WTC11 (cell line): Measurements from ENCODE around the gene DUSP11. TPM values are rescaled to one million over a fixed set of nuclear protein-coding genes. Genes with fewer than 3 reads are reported as not detected.

Source experiments
- ATAC-seq: fragments of 200-7000 bp; cut with Tn5 transposase; 2 replicates; pipeline ENCODE4 v1.10.0; 2021; ENCODE audit warnings: mild to moderate bottlenecking, moderate library complexity
- CTCF ChIA-PET: fragments of 300-600 bp; sonication (Branson Sonifier 250); formaldehyde crosslinking; loops from one replicate; lab custom pipeline; 2021; ENCODE audit warnings: antibody characterized with exemption; lab: Charles Lee
- POLR2A ChIA-PET: fragments of 350-600 bp; sonication (Branson Sonifier 250); formaldehyde crosslinking; loops from one replicate; lab custom pipeline; 2021; ENCODE audit warnings: antibody characterized with exemption; lab: Charles Lee
- DNase-seq: peaks from one replicate; pipeline ENCODE4 v3.0.0; 2021; ENCODE audit warnings: low spot score
- H3K27ac Mint-ChIP-seq: 2 replicates; pipeline ENCODE4 v1.8.0; 2021; ENCODE audit warnings: mixed read lengths
- H3K27me3 Mint-ChIP-seq: 2 replicates; pipeline ENCODE4 v1.8.0; 2021; ENCODE audit warnings: low read depth, mild to moderate bottlenecking, moderate library complexity, mixed read lengths
- H3K36me3 Mint-ChIP-seq: 2 replicates; pipeline ENCODE4 v1.8.0; 2021; ENCODE audit warnings: mixed read lengths
- H3K4me1 Mint-ChIP-seq: 2 replicates; pipeline ENCODE4 v1.8.0; 2022; ENCODE audit warnings: mixed read lengths
- H3K4me3 Mint-ChIP-seq: 2 replicates; pipeline ENCODE4 v1.8.0; 2021; ENCODE audit warnings: mild to moderate bottlenecking, moderate library complexity, mixed read lengths
- H3K9me3 Mint-ChIP-seq: 2 replicates; pipeline ENCODE4 v1.8.0; 2021; ENCODE audit warnings: mixed read lengths
- E2F4 ChIP-seq: sonication (generic); formaldehyde crosslinking; IDR thresholded peaks from 2 replicates; pipeline ENCODE4 v1.8.1; 2022; ENCODE audit warnings: low read depth, mild to moderate bottlenecking, moderate library complexity, missing genetic modification reagents, borderline replicate concordance
- ETV6 ChIP-seq: sonication (generic); formaldehyde crosslinking; IDR thresholded peaks from 2 replicates; pipeline ENCODE4 v1.8.1; 2022; ENCODE audit warnings: mild to moderate bottlenecking, missing genetic modification reagents
- FOXK1 ChIP-seq: sonication (generic); formaldehyde crosslinking; IDR thresholded peaks from 2 replicates; pipeline ENCODE4 v1.8.0; 2022; ENCODE audit warnings: mild to moderate bottlenecking, moderate library complexity, missing genetic modification reagents
- OVOL2 ChIP-seq: fragments of 250-450 bp; sonication (Bioruptor Pico); IDR thresholded peaks from 2 replicates; pipeline ENCODE4 v1.9.0; 2021; ENCODE audit warnings: mild to moderate bottlenecking, borderline replicate concordance
- STAT6 ChIP-seq: sonication (generic); formaldehyde crosslinking; conservative IDR thresholded peaks from 2 replicates; pipeline ENCODE4 v1.8.1; 2023; ENCODE audit warnings: mild to moderate bottlenecking, low read depth, missing genetic modification reagents, moderate library complexity
- ZBTB21 ChIP-seq: sonication (generic); formaldehyde crosslinking; IDR thresholded peaks from 2 replicates; pipeline ENCODE4 v1.8.1; 2023; ENCODE audit warnings: mild to moderate bottlenecking, missing genetic modification reagents, borderline replicate concordance
- ZNF121 ChIP-seq: sonication (generic); formaldehyde crosslinking; IDR thresholded peaks from 2 replicates; pipeline ENCODE4 v1.8.0; 2023; ENCODE audit warnings: missing genetic modification reagents
- ZNF219 ChIP-seq: sonication (generic); formaldehyde crosslinking; IDR thresholded peaks from 2 replicates; pipeline ENCODE4 v1.8.0; 2023; ENCODE audit warnings: missing genetic modification reagents, mild to moderate bottlenecking, borderline replicate concordance
- ZNF263 ChIP-seq: sonication (generic); formaldehyde crosslinking; IDR thresholded peaks from 2 replicates; pipeline ENCODE4 v1.8.1; 2022; ENCODE audit warnings: low read depth, mild to moderate bottlenecking, moderate library complexity, missing genetic modification reagents
- total RNA-seq: library from RNA; stranded (reverse); gene quantifications from 3 replicates; pipeline ENCODE4 v1.2.3, GENCODE V29; 2021
- TF ChIP-seq, protein P1 (sequence below): sonication (generic); formaldehyde crosslinking; IDR thresholded peaks from 2 replicates; pipeline ENCODE4 v1.8.1; 2022; ENCODE audit warnings: missing genetic modification reagents, borderline replicate concordance
- TF ChIP-seq, protein P2 (sequence below): sonication (generic); formaldehyde crosslinking; IDR thresholded peaks from 2 replicates; pipeline ENCODE4 v1.8.0; 2022; ENCODE audit warnings: mild to moderate bottlenecking, missing genetic modification reagents
- TF ChIP-seq, protein P3 (sequence below): sonication (generic); formaldehyde crosslinking; IDR thresholded peaks from 2 replicates; pipeline ENCODE4 v1.8.1; 2022; ENCODE audit warnings: mild to moderate bottlenecking, missing genetic modification reagents, moderate library complexity, borderline replicate concordance
- TF ChIP-seq, protein P4 (sequence below): sonication (generic); formaldehyde crosslinking; IDR thresholded peaks from 2 replicates; pipeline ENCODE4 v1.8.0; 2023; ENCODE audit warnings: mild to moderate bottlenecking, missing genetic modification reagents
- TF ChIP-seq, protein P5 (sequence below): sonication (generic); formaldehyde crosslinking; IDR thresholded peaks from 2 replicates; pipeline ENCODE4 v1.8.1; 2023; ENCODE audit warnings: mild to moderate bottlenecking, moderate library complexity, missing genetic modification reagents
- TF ChIP-seq, protein P6 (sequence below): sonication (generic); formaldehyde crosslinking; IDR thresholded peaks from 2 replicates; pipeline ENCODE4 v1.8.1; 2022; ENCODE audit warnings: mild to moderate bottlenecking, moderate library complexity, missing genetic modification reagents

Gene DUSP11
- total RNA-seq, 1 experiment from 2014 or later: 16.8 TPM

- ATAC-seq (no peak), DNase-seq (no peak)
- H3K4me1 Mint-ChIP-seq: peaks cover 4% of the 10 kb centered on the region
- no peak overlapping the region for H3K4me3 Mint-ChIP-seq
- peaks cover 56% of the 10 kb centered on the region for H3K27me3 Mint-ChIP-seq
- H3K9me3 Mint-ChIP-seq: no peaks in the 10 kb centered on the region
- POLR2A ChIA-PET: no interaction called here
- H3K27ac Mint-ChIP-seq: no peak overlapping the region
- no peaks in the 10 kb centered on the region for H3K36me3 Mint-ChIP-seq
- CTCF ChIA-PET: interaction anchor here (1.1 kb wide), 1 partner anchor 9 kb away, joined by 3 read pairs; no protein-coding TSS in a partner anchor
- TF ChIP-seq, protein P1, sequence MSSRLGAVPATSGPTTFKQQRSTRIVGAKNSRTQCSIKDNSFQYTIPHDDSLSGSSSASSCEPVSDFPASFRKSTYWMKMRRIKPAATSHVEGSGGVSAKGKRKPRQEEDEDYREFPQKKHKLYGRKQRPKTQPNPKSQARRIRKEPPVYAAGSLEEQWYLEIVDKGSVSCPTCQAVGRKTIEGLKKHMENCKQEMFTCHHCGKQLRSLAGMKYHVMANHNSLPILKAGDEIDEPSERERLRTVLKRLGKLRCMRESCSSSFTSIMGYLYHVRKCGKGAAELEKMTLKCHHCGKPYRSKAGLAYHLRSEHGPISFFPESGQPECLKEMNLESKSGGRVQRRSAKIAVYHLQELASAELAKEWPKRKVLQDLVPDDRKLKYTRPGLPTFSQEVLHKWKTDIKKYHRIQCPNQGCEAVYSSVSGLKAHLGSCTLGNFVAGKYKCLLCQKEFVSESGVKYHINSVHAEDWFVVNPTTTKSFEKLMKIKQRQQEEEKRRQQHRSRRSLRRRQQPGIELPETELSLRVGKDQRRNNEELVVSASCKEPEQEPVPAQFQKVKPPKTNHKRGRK (CRISPR knock-in tag): no peak
- no peak for TF ChIP-seq E2F4
- TF ChIP-seq, protein P2, sequence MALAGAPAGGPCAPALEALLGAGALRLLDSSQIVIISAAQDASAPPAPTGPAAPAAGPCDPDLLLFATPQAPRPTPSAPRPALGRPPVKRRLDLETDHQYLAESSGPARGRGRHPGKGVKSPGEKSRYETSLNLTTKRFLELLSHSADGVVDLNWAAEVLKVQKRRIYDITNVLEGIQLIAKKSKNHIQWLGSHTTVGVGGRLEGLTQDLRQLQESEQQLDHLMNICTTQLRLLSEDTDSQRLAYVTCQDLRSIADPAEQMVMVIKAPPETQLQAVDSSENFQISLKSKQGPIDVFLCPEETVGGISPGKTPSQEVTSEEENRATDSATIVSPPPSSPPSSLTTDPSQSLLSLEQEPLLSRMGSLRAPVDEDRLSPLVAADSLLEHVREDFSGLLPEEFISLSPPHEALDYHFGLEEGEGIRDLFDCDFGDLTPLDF (CRISPR knock-in tag): no peak
- no peak for TF ChIP-seq FOXK1
Measured at GRCh38 chr2:73818296-73818695, 38.4 kb upstream of the DUSP11 start.

DNA sequence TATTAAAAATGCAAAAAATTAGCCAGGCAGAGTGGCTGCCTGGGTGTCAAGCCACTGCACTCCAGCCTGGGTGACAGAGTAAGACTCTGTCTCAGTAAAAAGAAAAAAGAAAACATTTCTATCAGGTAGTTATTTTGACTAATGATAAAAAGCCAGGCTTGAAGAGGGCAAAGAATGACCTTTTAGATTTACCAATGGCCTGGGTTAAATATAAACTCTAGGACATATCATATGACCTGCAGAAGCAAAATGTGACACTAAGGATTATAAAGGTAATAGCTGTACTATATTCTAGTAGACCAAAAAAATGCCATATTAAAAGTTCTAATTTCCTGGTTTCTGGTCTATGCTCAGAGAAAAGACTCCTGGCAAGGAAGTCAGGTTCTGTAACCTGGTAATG lies 32.7 kb upstream of the DUSP11 start:
- Mint-ChIP-seq H3K4me3 (no peak overlapping the region), H3K27me3 (peaks cover 50% of the 10 kb centered on the region), H3K36me3 (no peaks in the 10 kb centered on the region), H3K27ac (no peak overlapping the region), H3K4me1 (no peaks in the 10 kb centered on the region), H3K9me3 (no peaks in the 10 kb centered on the region)
- ATAC-seq (no peak), DNase-seq (no peak)
- TF ChIP-seq, protein P3, sequence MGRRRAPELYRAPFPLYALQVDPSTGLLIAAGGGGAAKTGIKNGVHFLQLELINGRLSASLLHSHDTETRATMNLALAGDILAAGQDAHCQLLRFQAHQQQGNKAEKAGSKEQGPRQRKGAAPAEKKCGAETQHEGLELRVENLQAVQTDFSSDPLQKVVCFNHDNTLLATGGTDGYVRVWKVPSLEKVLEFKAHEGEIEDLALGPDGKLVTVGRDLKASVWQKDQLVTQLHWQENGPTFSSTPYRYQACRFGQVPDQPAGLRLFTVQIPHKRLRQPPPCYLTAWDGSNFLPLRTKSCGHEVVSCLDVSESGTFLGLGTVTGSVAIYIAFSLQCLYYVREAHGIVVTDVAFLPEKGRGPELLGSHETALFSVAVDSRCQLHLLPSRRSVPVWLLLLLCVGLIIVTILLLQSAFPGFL (CRISPR knock-in tag): no peak
- no peak for TF ChIP-seq FOXK1
- POLR2A ChIA-PET: no interaction called here
- CTCF ChIA-PET: interaction anchor here (1.1 to 3.2 kb wide), 2 partner anchors 11 to 16 kb away, joined by 3 to 14 read pairs; partner anchors contain the start of gene STAMBP

DNA sequence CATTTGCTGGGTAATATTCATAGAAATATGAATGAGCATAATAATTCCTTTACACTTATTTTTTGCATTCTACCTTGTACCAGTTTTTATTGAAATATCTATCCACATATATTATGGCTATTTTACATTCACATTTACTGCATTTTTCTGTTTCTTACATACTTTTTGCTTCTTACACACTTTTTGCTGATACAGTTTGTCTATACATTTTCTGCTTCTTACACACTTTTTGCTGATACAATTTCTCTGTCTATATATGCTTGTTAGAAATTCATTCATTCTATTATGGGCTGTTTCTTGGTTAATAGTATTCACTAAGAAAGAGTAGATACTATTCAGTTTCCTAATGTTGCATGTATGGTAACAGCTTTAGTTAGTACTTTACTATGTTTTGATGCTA lies 32.0 kb upstream of the DUSP11 start:
- POLR2A ChIA-PET: no interaction called here
- TF ChIP-seq, protein P4, sequence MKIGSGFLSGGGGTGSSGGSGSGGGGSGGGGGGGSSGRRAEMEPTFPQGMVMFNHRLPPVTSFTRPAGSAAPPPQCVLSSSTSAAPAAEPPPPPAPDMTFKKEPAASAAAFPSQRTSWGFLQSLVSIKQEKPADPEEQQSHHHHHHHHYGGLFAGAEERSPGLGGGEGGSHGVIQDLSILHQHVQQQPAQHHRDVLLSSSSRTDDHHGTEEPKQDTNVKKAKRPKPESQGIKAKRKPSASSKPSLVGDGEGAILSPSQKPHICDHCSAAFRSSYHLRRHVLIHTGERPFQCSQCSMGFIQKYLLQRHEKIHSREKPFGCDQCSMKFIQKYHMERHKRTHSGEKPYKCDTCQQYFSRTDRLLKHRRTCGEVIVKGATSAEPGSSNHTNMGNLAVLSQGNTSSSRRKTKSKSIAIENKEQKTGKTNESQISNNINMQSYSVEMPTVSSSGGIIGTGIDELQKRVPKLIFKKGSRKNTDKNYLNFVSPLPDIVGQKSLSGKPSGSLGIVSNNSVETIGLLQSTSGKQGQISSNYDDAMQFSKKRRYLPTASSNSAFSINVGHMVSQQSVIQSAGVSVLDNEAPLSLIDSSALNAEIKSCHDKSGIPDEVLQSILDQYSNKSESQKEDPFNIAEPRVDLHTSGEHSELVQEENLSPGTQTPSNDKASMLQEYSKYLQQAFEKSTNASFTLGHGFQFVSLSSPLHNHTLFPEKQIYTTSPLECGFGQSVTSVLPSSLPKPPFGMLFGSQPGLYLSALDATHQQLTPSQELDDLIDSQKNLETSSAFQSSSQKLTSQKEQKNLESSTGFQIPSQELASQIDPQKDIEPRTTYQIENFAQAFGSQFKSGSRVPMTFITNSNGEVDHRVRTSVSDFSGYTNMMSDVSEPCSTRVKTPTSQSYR (CRISPR knock-in tag): no peak
- TF ChIP-seq STAT6 (no peak), ZNF263 (CRISPR knock-in tag) (no peak), ZBTB21 (CRISPR knock-in tag) (no peak), ZNF121 (CRISPR knock-in tag) (no peak), ZNF219 (CRISPR knock-in tag) (no peak), OVOL2 (CRISPR knock-in tag) (no peak), ETV6 (CRISPR knock-in tag) (no peak)
- TF ChIP-seq, protein P3 (CRISPR knock-in tag): no peak
- TF ChIP-seq, protein P5, sequence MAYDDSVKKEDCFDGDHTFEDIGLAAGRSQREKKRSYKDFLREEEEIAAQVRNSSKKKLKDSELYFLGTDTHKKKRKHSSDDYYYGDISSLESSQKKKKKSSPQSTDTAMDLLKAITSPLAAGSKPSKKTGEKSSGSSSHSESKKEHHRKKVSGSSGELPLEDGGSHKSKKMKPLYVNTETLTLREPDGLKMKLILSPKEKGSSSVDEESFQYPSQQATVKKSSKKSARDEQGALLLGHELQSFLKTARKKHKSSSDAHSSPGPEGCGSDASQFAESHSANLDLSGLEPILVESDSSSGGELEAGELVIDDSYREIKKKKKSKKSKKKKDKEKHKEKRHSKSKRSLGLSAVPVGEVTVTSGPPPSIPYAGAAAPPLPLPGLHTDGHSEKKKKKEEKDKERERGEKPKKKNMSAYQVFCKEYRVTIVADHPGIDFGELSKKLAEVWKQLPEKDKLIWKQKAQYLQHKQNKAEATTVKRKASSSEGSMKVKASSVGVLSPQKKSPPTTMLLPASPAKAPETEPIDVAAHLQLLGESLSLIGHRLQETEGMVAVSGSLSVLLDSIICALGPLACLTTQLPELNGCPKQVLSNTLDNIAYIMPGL (CRISPR knock-in tag): no peak
- TF ChIP-seq, protein P6, sequence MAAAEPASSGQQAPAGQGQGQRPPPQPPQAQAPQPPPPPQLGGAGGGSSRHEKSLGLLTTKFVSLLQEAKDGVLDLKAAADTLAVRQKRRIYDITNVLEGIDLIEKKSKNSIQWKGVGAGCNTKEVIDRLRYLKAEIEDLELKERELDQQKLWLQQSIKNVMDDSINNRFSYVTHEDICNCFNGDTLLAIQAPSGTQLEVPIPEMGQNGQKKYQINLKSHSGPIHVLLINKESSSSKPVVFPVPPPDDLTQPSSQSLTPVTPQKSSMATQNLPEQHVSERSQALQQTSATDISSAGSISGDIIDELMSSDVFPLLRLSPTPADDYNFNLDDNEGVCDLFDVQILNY: no peak

More for the DNA sequence above, 32.0 kb upstream of the DUSP11 start:
- peaks cover 50% of the 10 kb centered on the region for H3K27me3 Mint-ChIP-seq
- no peak overlapping the region for H3K27ac Mint-ChIP-seq
- H3K9me3 Mint-ChIP-seq: no peaks in the 10 kb centered on the region
- no peak overlapping the region for H3K4me3 Mint-ChIP-seq
- CTCF ChIA-PET: interaction anchor here (1.1 to 3.2 kb wide), 2 partner anchors 11 to 17 kb away, joined by 3 to 14 read pairs; partner anchors contain the start of gene STAMBP
- no peak for DNase-seq
- H3K36me3 Mint-ChIP-seq: no peaks in the 10 kb centered on the region
- ATAC-seq: no peak
- no peaks in the 10 kb centered on the region for H3K4me1 Mint-ChIP-seq
